GM23338 (cell line): ENCODE measurements around the gene CAMSAP2. TPM values are rescaled to one million over a fixed set of nuclear protein-coding genes. Genes with fewer than 3 reads are reported as not detected.

ENCODE experiments used
- ATAC-seq: fragments of 200-7000 bp; cut with Tn5 transposase; 3 replicates; pipeline ENCODE4 v1.9.1; 2020
- DNase-seq: peaks from one replicate; pipeline ENCODE4 v3.0.0-alpha.2; 2015; ENCODE audit warnings: low spot score
- H2AFZ ChIP-seq: fragments of 200-600 bp; sonication (generic); 2 replicates; pipeline ENCODE4 v1.8.0; 2016; ENCODE audit warnings: antibody characterized with exemption, mild to moderate bottlenecking, moderate library complexity
- H3F3A ChIP-seq: fragments of 200-600 bp; sonication (generic); replicated peaks from 2 replicates; pipeline ENCODE4 v1.8.0; 2017; ENCODE audit warnings: antibody characterized with exemption, mixed run types, low read depth
- H3K27ac ChIP-seq: fragments of 200-600 bp; sonication (generic); 2 replicates; pipeline ENCODE4 v1.6.1; 2016; ENCODE audit warnings: low read depth
- H3K27me3 ChIP-seq: fragments of 200-600 bp; sonication (generic); 2 replicates; pipeline ENCODE4 v1.8.0; 2016; ENCODE audit warnings: mild to moderate bottlenecking, mixed run types, moderate library complexity; ENCODE audit not compliant: insufficient read depth
- H3K36me3 ChIP-seq: fragments of 200-600 bp; sonication (generic); 2 replicates; pipeline ENCODE4 v1.8.0; 2016; ENCODE audit warnings: mild to moderate bottlenecking; ENCODE audit not compliant: insufficient read depth
- H3K4me1 ChIP-seq: fragments of 200-600 bp; sonication (generic); 2 replicates; pipeline ENCODE4 v1.8.0; 2016; ENCODE audit warnings: mild to moderate bottlenecking, moderate library complexity; ENCODE audit not compliant: insufficient read depth
- H3K4me2 ChIP-seq: fragments of 200-600 bp; sonication (generic); 2 replicates; pipeline ENCODE4 v1.7.1; 2017; ENCODE audit warnings: mixed run types
- H3K4me3 ChIP-seq: fragments of 200-600 bp; sonication (generic); 2 replicates; pipeline ENCODE4 v1.6.1; 2016; ENCODE audit warnings: mixed run types
- H3K79me2 ChIP-seq: fragments of 200-600 bp; sonication (generic); replicated peaks from 2 replicates; pipeline ENCODE4 v1.8.0; 2017; ENCODE audit warnings: mild to moderate bottlenecking; ENCODE audit not compliant: insufficient read depth
- H3K9me2 ChIP-seq: fragments of 200-600 bp; sonication (generic); 2 replicates; pipeline ENCODE4 v1.8.0; 2017; ENCODE audit not compliant: insufficient read depth
- H4K20me1 ChIP-seq: fragments of 200-600 bp; sonication (generic); replicated peaks from 2 replicates; pipeline ENCODE4 v1.8.0; 2017; ENCODE audit warnings: mild to moderate bottlenecking; ENCODE audit not compliant: insufficient read depth
- H3K27ac Mint-ChIP-seq: 2 replicates; pipeline ENCODE4 v1.8.0; 2020; ENCODE audit warnings: inconsistent platforms, mild to moderate bottlenecking, moderate library complexity, mixed read lengths
- H3K27me3 Mint-ChIP-seq: 3 replicates; pipeline ENCODE4 v1.8.0; 2022; ENCODE audit warnings: low read depth, mild to moderate bottlenecking, moderate library complexity, mixed read lengths, inconsistent platforms; ENCODE audit not compliant: insufficient read depth, poor library complexity
- H3K36me3 Mint-ChIP-seq: 3 replicates; pipeline ENCODE4 v1.8.0; 2021; ENCODE audit warnings: low read depth, mild to moderate bottlenecking, inconsistent platforms, moderate library complexity, mixed read lengths
- H3K4me1 Mint-ChIP-seq: 3 replicates; pipeline ENCODE4 v1.8.0; 2020; ENCODE audit warnings: mild to moderate bottlenecking, inconsistent platforms, mixed read lengths
- H3K4me3 Mint-ChIP-seq: 3 replicates; pipeline ENCODE4 v1.8.0; 2021; ENCODE audit warnings: moderate library complexity, mild to moderate bottlenecking, inconsistent platforms, mixed read lengths
- H3K9me3 Mint-ChIP-seq: 3 replicates; pipeline ENCODE4 v1.8.0; 2020; ENCODE audit warnings: moderate library complexity, mild to moderate bottlenecking, inconsistent platforms, mixed read lengths
- CREB1 ChIP-seq: fragments of 250-450 bp; sonication (Bioruptor Pico); IDR thresholded peaks from 2 replicates; pipeline ENCODE4 v1.5.0; 2020; ENCODE audit warnings: low read depth, mild to moderate bottlenecking, moderate library complexity
- EZH2 ChIP-seq: fragments of 200-600 bp; sonication (generic); IDR thresholded peaks from one replicate; pipeline ENCODE4 v1.8.0; 2017; ENCODE audit warnings: antibody characterized with exemption, mild to moderate bottlenecking, low read depth; ENCODE audit not compliant: unreplicated experiment
- EZH2phosphoT487 ChIP-seq: fragments of 200-600 bp; sonication (generic); IDR thresholded peaks from one replicate; pipeline ENCODE4 v1.8.1; 2018; ENCODE audit warnings: antibody characterized with exemption; ENCODE audit not compliant: unreplicated experiment
- JUNB ChIP-seq: IDR thresholded peaks from one replicate; pipeline ENCODE4 v1.6.1; 2016; ENCODE audit warnings: antibody characterized with exemption; ENCODE audit not compliant: unreplicated experiment
- NANOG ChIP-seq: IDR thresholded peaks from 2 replicates; pipeline ENCODE4 v1.6.1; 2016; ENCODE audit warnings: antibody characterized with exemption, borderline replicate concordance
- POLR2AphosphoS5 ChIP-seq: IDR thresholded peaks from 2 replicates; pipeline ENCODE4 v1.6.1; 2016; ENCODE audit warnings: antibody characterized with exemption, low read depth
- STAT1 ChIP-seq: IDR thresholded peaks from one replicate; pipeline ENCODE4 v1.6.1; 2016; ENCODE audit warnings: antibody characterized with exemption; ENCODE audit not compliant: unreplicated experiment
- ZNF114 ChIP-seq: fragments of 250-450 bp; sonication (Bioruptor Pico); IDR thresholded peaks from 2 replicates; pipeline ENCODE4 v1.5.0; 2020; ENCODE audit warnings: mild to moderate bottlenecking, moderate library complexity
- ZNF331 ChIP-seq: fragments of 250-450 bp; sonication (Bioruptor Pico); IDR thresholded peaks from 2 replicates; pipeline ENCODE4 v1.5.0; 2020; ENCODE audit warnings: low read depth, mild to moderate bottlenecking, moderate library complexity
- polyA plus RNA-seq: library from polyadenylated mRNA; unstranded; fragments of >200 nt; fragmentation: Nextera tagmentation; extraction: Ambion mirVana; gene quantifications from 2 replicates; pipeline ENCODE4 v1.2.1, GENCODE V29; 2016
- total RNA-seq: library from RNA; depleted of rRNA; stranded (reverse); fragments of >200 nt; shearing (Covaris generic); gene quantifications from 2 replicates; pipeline ENCODE4 v1.2.3, GENCODE V29; 2014
- TF ChIP-seq, protein P1 (sequence below): IDR thresholded peaks from 2 replicates; pipeline ENCODE4 v1.6.1; 2016; ENCODE audit warnings: antibody characterized with exemption
- TF ChIP-seq, protein P2 (sequence below): IDR thresholded peaks from one replicate; pipeline ENCODE4 v1.6.1; 2018; ENCODE audit warnings: antibody characterized with exemption; ENCODE audit not compliant: unreplicated experiment
- TF ChIP-seq, protein P3 (sequence below), 2 experiments: fragments of 200-600 bp in 1 of 2; sonication (generic) in 1 of 2; conservative IDR thresholded peaks; 2 replicates each; pipeline versions ENCODE4 v1.5.1 to v1.6.1; 2016 to 2017; ENCODE audit warnings: antibody characterized with exemption in 2 of 2, low read depth in 2 of 2, mild to moderate bottlenecking in 2 of 2, moderate library complexity in 1 of 2
- TF ChIP-seq, protein P4 (sequence below): fragments of 250-450 bp; sonication (Bioruptor Pico); IDR thresholded peaks from 2 replicates; pipeline ENCODE4 v1.5.0; 2020; ENCODE audit warnings: mild to moderate bottlenecking, moderate library complexity

Gene CAMSAP2
- total and polyA plus RNA-seq, 2 experiments from 2014 or later = 9.1 to 21.3 TPM

DNA sequence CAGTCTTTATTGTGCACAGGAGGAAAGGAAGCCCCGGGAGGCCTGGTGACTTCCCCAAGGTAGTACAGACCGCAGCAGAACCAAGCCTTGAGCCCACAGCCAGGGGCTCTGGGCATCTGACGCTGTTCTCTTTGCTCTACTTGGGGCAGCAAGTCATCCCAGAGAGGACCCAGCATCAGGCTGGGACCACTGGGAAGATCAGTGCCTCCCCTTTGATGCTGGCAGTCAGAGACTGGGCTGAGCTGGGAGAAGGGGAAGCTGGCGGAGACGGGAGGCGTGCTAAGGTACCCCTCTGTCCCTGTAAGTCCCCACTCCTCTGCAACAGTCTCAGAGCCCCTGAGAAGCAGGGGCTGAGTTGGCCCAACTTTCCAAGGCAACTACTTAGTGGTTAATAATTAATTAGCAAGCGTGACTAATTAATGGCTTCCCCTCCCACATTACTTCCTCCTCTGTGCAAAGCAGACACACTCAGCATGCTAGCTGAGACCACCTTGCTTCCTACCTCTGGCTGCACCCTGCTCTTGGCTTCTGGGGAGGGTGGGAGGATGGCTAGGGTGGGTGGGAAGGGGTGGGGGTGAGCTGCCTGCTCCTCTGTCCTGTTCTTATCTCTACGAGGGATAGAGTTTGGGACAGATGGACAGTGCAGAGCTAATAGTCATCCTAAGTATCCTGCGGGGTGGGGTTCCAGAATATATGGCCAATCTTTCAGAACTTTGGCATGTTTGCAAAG is 157.3 kb downstream of the CAMSAP2 start:
- H3K4me1 Mint-ChIP-seq = peaks cover 56% of the 10 kb centered on the region
- H3K4me3 Mint-ChIP-seq = peak overlapping the region; percentile 85; the same call in 1 of the 3 replicates
- DNase-seq (no peak), ATAC-seq (no peak)
- peaks cover 41% of the 10 kb centered on the region for H3K36me3 Mint-ChIP-seq
- peaks cover 63% of the 10 kb centered on the region for H3K79me2 ChIP-seq
- H3K27ac Mint-ChIP-seq = peak overlapping the region; percentile 72; the same call in 1 of the 2 replicates
- no peak overlapping the region for H3K27ac ChIP-seq
- H3K9me2 ChIP-seq = no peaks in the 10 kb centered on the region
- 0 out of 2 replicates have a peak, but pooled peaks cover 3% of the 10 kb centered on the region for H3F3A ChIP-seq
- no peaks in the 10 kb centered on the region; the same call in 1 of the 2 replicates for H3K36me3 ChIP-seq
- no peaks in the 10 kb centered on the region for H3K27me3 ChIP-seq
- H4K20me1 ChIP-seq = no peaks in the 10 kb centered on the region; the same call in none of the 2 replicates
- H3K9me3 Mint-ChIP-seq = no peaks in the 10 kb centered on the region
- peak overlapping the region; percentile 95 for H3K4me2 ChIP-seq
- H3K4me3 ChIP-seq = peak overlapping the region; percentile 30; the same call in 1 of the 2 replicates
- H3K27me3 Mint-ChIP-seq = peaks cover 24% of the 10 kb centered on the region
- TF ChIP-seq, protein P1, sequence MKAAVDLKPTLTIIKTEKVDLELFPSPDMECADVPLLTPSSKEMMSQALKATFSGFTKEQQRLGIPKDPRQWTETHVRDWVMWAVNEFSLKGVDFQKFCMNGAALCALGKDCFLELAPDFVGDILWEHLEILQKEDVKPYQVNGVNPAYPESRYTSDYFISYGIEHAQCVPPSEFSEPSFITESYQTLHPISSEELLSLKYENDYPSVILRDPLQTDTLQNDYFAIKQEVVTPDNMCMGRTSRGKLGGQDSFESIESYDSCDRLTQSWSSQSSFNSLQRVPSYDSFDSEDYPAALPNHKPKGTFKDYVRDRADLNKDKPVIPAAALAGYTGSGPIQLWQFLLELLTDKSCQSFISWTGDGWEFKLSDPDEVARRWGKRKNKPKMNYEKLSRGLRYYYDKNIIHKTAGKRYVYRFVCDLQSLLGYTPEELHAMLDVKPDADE = no peak
- TF ChIP-seq ZNF331 (CRISPR knock-in tag) (no peak), NANOG (no peak), POLR2AphosphoS5 (no peak), JUNB (no peak), ZNF114 (CRISPR knock-in tag) (no peak), EZH2phosphoT487 (no peak), STAT1 (no peak), CREB1 (CRISPR knock-in tag) (no peak), EZH2 (no peak)
- TF ChIP-seq, protein P2, sequence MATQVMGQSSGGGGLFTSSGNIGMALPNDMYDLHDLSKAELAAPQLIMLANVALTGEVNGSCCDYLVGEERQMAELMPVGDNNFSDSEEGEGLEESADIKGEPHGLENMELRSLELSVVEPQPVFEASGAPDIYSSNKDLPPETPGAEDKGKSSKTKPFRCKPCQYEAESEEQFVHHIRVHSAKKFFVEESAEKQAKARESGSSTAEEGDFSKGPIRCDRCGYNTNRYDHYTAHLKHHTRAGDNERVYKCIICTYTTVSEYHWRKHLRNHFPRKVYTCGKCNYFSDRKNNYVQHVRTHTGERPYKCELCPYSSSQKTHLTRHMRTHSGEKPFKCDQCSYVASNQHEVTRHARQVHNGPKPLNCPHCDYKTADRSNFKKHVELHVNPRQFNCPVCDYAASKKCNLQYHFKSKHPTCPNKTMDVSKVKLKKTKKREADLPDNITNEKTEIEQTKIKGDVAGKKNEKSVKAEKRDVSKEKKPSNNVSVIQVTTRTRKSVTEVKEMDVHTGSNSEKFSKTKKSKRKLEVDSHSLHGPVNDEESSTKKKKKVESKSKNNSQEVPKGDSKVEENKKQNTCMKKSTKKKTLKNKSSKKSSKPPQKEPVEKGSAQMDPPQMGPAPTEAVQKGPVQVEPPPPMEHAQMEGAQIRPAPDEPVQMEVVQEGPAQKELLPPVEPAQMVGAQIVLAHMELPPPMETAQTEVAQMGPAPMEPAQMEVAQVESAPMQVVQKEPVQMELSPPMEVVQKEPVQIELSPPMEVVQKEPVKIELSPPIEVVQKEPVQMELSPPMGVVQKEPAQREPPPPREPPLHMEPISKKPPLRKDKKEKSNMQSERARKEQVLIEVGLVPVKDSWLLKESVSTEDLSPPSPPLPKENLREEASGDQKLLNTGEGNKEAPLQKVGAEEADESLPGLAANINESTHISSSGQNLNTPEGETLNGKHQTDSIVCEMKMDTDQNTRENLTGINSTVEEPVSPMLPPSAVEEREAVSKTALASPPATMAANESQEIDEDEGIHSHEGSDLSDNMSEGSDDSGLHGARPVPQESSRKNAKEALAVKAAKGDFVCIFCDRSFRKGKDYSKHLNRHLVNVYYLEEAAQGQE = no peak
- TF ChIP-seq, protein P3, sequence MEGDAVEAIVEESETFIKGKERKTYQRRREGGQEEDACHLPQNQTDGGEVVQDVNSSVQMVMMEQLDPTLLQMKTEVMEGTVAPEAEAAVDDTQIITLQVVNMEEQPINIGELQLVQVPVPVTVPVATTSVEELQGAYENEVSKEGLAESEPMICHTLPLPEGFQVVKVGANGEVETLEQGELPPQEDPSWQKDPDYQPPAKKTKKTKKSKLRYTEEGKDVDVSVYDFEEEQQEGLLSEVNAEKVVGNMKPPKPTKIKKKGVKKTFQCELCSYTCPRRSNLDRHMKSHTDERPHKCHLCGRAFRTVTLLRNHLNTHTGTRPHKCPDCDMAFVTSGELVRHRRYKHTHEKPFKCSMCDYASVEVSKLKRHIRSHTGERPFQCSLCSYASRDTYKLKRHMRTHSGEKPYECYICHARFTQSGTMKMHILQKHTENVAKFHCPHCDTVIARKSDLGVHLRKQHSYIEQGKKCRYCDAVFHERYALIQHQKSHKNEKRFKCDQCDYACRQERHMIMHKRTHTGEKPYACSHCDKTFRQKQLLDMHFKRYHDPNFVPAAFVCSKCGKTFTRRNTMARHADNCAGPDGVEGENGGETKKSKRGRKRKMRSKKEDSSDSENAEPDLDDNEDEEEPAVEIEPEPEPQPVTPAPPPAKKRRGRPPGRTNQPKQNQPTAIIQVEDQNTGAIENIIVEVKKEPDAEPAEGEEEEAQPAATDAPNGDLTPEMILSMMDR (conservative IDR thresholded peaks at IDR 0.05; ENCODE audit: low read depth in 2 of 2) = no peak
- TF ChIP-seq, protein P4, sequence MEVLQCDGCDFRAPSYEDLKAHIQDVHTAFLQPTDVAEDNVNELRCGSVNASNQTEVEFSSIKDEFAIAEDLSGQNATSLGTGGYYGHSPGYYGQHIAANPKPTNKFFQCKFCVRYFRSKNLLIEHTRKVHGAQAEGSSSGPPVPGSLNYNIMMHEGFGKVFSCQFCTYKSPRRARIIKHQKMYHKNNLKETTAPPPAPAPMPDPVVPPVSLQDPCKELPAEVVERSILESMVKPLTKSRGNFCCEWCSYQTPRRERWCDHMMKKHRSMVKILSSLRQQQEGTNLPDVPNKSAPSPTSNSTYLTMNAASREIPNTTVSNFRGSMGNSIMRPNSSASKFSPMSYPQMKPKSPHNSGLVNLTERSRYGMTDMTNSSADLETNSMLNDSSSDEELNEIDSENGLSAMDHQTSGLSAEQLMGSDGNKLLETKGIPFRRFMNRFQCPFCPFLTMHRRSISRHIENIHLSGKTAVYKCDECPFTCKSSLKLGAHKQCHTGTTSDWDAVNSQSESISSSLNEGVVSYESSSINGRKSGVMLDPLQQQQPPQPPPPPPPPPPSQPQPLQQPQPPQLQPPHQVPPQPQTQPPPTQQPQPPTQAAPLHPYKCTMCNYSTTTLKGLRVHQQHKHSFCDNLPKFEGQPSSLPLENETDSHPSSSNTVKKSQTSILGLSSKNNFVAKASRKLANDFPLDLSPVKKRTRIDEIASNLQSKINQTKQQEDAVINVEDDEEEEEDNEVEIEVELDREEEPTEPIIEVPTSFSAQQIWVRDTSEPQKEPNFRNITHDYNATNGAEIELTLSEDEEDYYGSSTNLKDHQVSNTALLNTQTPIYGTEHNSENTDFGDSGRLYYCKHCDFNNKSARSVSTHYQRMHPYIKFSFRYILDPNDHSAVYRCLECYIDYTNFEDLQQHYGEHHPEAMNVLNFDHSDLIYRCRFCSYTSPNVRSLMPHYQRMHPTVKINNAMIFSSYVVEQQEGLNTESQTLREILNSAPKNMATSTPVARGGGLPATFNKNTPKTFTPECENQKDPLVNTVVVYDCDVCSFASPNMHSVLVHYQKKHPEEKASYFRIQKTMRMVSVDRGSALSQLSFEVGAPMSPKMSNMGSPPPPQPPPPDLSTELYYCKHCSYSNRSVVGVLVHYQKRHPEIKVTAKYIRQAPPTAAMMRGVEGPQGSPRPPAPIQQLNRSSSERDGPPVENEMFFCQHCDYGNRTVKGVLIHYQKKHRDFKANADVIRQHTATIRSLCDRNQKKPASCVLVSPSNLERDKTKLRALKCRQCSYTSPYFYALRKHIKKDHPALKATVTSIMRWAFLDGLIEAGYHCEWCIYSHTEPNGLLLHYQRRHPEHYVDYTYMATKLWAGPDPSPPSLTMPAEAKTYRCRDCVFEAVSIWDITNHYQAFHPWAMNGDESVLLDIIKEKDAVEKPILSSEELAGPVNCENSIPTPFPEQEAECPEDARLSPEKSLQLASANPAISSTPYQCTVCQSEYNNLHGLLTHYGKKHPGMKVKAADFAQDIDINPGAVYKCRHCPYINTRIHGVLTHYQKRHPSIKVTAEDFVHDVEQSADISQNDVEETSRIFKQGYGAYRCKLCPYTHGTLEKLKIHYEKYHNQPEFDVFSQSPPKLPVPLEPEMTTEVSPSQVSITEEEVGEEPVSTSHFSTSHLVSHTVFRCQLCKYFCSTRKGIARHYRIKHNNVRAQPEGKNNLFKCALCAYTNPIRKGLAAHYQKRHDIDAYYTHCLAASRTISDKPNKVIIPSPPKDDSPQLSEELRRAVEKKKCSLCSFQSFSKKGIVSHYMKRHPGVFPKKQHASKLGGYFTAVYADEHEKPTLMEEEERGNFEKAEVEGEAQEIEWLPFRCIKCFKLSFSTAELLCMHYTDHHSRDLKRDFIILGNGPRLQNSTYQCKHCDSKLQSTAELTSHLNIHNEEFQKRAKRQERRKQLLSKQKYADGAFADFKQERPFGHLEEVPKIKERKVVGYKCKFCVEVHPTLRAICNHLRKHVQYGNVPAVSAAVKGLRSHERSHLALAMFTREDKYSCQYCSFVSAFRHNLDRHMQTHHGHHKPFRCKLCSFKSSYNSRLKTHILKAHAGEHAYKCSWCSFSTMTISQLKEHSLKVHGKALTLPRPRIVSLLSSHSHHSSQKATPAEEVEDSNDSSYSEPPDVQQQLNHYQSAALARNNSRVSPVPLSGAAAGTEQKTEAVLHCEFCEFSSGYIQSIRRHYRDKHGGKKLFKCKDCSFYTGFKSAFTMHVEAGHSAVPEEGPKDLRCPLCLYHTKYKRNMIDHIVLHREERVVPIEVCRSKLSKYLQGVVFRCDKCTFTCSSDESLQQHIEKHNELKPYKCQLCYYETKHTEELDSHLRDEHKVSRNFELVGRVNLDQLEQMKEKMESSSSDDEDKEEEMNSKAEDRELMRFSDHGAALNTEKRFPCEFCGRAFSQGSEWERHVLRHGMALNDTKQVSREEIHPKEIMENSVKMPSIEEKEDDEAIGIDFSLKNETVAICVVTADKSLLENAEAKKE = no peak
- H3K4me1 ChIP-seq = peaks cover 47% of the 10 kb centered on the region
- H2AFZ ChIP-seq = no peak overlapping the region
